GM12878 (cell line): ENCODE data around the gene RAE1. TPM values are rescaled to one million over a fixed set of nuclear protein-coding genes. Genes with fewer than 3 reads are reported as not detected.

Experiments used
- ATAC-seq: fragments of 200-7000 bp; cut with Tn5 transposase; 3 replicates; pipeline ENCODE4 v1.9.1; 2020; ENCODE audit warnings: mild to moderate bottlenecking, moderate library complexity
- BruUV-seq: library from RNA; stranded (reverse); fragments of 400-500 nt; replicated peaks from 2 replicates; lab custom pipeline; 2021; lab: Mats Ljungman, UMichigan
- CTCF ChIA-PET: fragments of 300-600 bp; sonication (Branson Sonifier 250); formaldehyde crosslinking; extraction: SDS; loops from one replicate; lab custom pipeline; 2021; ENCODE audit warnings: inconsistent platforms; lab: Yijun Ruan, JAX
- POLR2A ChIA-PET: fragments of 350-600 bp; formaldehyde crosslinking; extraction: SDS; loops from one replicate; lab custom pipeline; 2021; ENCODE audit warnings: inconsistent platforms; lab: Charles Lee
- RAD21 ChIA-PET: fragments of 300-600 bp; sonication (Branson Sonifier 250); formaldehyde crosslinking; loops from one replicate; lab custom pipeline; 2023; ENCODE audit warnings: antibody characterized with exemption; ENCODE audit not compliant: unreplicated experiment; lab: Charles Lee
- SMC1A ChIA-PET: fragments of 300-600 bp; sonication (Branson Sonifier 250); formaldehyde crosslinking; loops from one replicate; lab custom pipeline; 2023; ENCODE audit not compliant: unreplicated experiment, uncharacterized antibody; lab: Charles Lee
- DNase-seq: peaks from one replicate; pipeline ENCODE4 v3.0.0-alpha.2; 2011; ENCODE audit warnings: low read depth, low spot score
- FAIRE-seq: peaks from 3 replicates; lab custom pipeline; 2011; peaks lifted over from hg19 to GRCh38; lab: Jason Lieb, UNC
- H2AFZ ChIP-seq: 2 replicates; pipeline ENCODE4 v1.6.0; 2011; ENCODE audit warnings: low read depth, low read length, control low read depth; ENCODE audit not compliant: control insufficient read depth
- H3K27ac ChIP-seq: 2 replicates; pipeline ENCODE4 v1.5.1; 2011; ENCODE audit warnings: control low read depth; ENCODE audit not compliant: control insufficient read depth, insufficient read depth
- H3K27me3 ChIP-seq, 2 experiments: replicated peaks in 1 of 2; 2 replicates each; pipeline versions ENCODE4 v1.6.0 to v1.6.1; 2011; ENCODE audit warnings: low read length in 1 of 2; ENCODE audit not compliant: control insufficient read depth in 2 of 2, insufficient read depth in 2 of 2
- H3K36me3 ChIP-seq, 2 experiments: 2 replicates each; pipeline ENCODE4 v1.5.1; 2011; ENCODE audit warnings: low read length in 1 of 2; ENCODE audit not compliant: control insufficient read depth in 2 of 2, insufficient read depth in 2 of 2
- H3K4me1 ChIP-seq: 2 replicates; pipeline ENCODE4 v1.6.1; 2011; ENCODE audit warnings: mild to moderate bottlenecking, low read length, moderate library complexity, mixed read lengths; ENCODE audit not compliant: control insufficient read depth, insufficient read depth
- H3K4me2 ChIP-seq: 2 replicates; pipeline ENCODE4 v1.6.0; 2011; ENCODE audit warnings: control low read depth; ENCODE audit not compliant: control insufficient read depth, insufficient read depth
- H3K4me3 ChIP-seq: fragments of 200-600 bp; sonication (generic); 2 replicates; pipeline ENCODE4 v1.5.1; 2016
- H3K79me2 ChIP-seq: 2 replicates; pipeline ENCODE4 v1.6.0; 2011; ENCODE audit warnings: low read length; ENCODE audit not compliant: control insufficient read depth, insufficient read depth
- H3K9ac ChIP-seq: 2 replicates; pipeline ENCODE4 v1.8.0; 2011; ENCODE audit warnings: low read length, control low read depth, mixed read lengths; ENCODE audit not compliant: control insufficient read depth, insufficient read depth
- H3K9me3 ChIP-seq: replicated peaks from 3 replicates; pipeline ENCODE4 v1.5.1; 2011; ENCODE audit warnings: mild to moderate bottlenecking, low read length; ENCODE audit not compliant: control insufficient read depth, insufficient read depth
- H4K20me1 ChIP-seq: 2 replicates; pipeline ENCODE4 v1.6.0; 2011; ENCODE audit not compliant: control insufficient read depth, insufficient read depth
- CEBPB ChIP-seq, 2 experiments: fragments of 150-350 bp in 1 of 2; IDR thresholded peaks; 2 replicates each; pipeline ENCODE4 v1.6.1; 2012 to 2014; ENCODE audit warnings: low read depth in 2 of 2, low read length in 2 of 2, borderline replicate concordance in 1 of 2, inconsistent platforms in 1 of 2
- EZH2 ChIP-seq: IDR thresholded peaks from 2 replicates; pipeline ENCODE4 v1.6.1; 2012; ENCODE audit warnings: low read depth, mild to moderate bottlenecking, control low read depth, inconsistent platforms, low read length, borderline replicate concordance; ENCODE audit not compliant: control insufficient read depth
- POLR2A ChIP-seq: IDR thresholded peaks from 2 replicates; pipeline ENCODE4 v1.6.1; 2011; ENCODE audit warnings: low read depth, mild to moderate bottlenecking, low read length
- POU2F2 ChIP-seq: IDR thresholded peaks from 3 replicates; pipeline ENCODE4 v1.6.1; 2011; ENCODE audit warnings: low read depth, mild to moderate bottlenecking, low read length, borderline replicate concordance
- RBBP5 ChIP-seq: fragments of 200-600 bp; sonication (generic); conservative IDR thresholded peaks from 2 replicates; pipeline ENCODE4 v1.6.1; 2016
- ZNF207 ChIP-seq: fragments of 450-650 bp; IDR thresholded peaks from 2 replicates; pipeline ENCODE4 v1.6.1; 2014; ENCODE audit warnings: antibody characterized with exemption, mild to moderate bottlenecking, borderline replicate concordance
- WGBS: methylation state at CpG from one replicate; pipeline ENCODE4 v1.1.6; 2016; ENCODE audit warnings: low lambda C conversion rate; ENCODE audit not compliant: insufficient replicate concordance, insufficient coverage; ENCODE audit errors: missing lambda C conversion rate; 5-methylcytosine and 5-hydroxymethylcytosine counted together
- in situ Hi-C: fragments of 300-500 bp; cut with MboI; formaldehyde crosslinking; loops from 9 replicates; pipeline ENCODE4 v1.14.3; 2018; ENCODE audit warnings: mixed read lengths
- intact Hi-C: fragments of 100-400 bp; cut with micrococcal nuclease; formaldehyde crosslinking; loops from one replicate; pipeline ENCODE4 v1.14.2; 2022; ENCODE audit not compliant: unreplicated experiment
- polyA plus RNA-seq, 11 experiments: library from polyadenylated mRNA; depleted of rRNA in 4 of 11; unstranded in 6 of 11; stranded (reverse) in 5 of 11; fragments of >200 nt; fragmentation: Nextera tagmentation in 4 of 11; fragmentation: Illumina TruSeq in 1 of 11; extraction: Ambion mirVana in 4 of 11; extraction: Trizol in 1 of 11; gene quantifications; 1 replicate in 1 of 11; 2 replicates in 10 of 11; pipeline versions ENCODE4 v1.2.1 to v1.2.3, GENCODE V29; 2011 to 2016; ENCODE audit warnings: inconsistent platforms in 2 of 11, missing spikeins in 2 of 11, low read depth in 1 of 11
- total RNA-seq, 4 experiments: library from RNA; depleted of rRNA in 3 of 4; stranded (reverse); fragments of >200 nt in 3 of 4; fragmentation: Illumina TruSeq in 1 of 4; extraction: Trizol in 1 of 4; gene quantifications; 2 replicates each; pipeline versions ENCODE4 v1.2.1 to v1.2.3, GENCODE V29; 2013 to 2021
- TF ChIP-seq, protein P1 (sequence below): IDR thresholded peaks from 2 replicates; pipeline ENCODE4 v1.6.1; 2011; ENCODE audit warnings: borderline replicate concordance, low read depth, mild to moderate bottlenecking, moderate library complexity, low read length; ENCODE audit not compliant: insufficient read depth, poor library complexity, severe bottlenecking
- TF ChIP-seq, protein P2 (sequence below): fragments of 150-350 bp; IDR thresholded peaks from 2 replicates; pipeline ENCODE4 v1.6.1; 2016; ENCODE audit warnings: low read depth, low read length

Gene RAE1
- total and polyA plus RNA-seq, 10 of the 15 experiments (the other 5 are each of a cell fraction or from before 2014, with no cell fraction given): 28.7 to 107 (median 49.3) TPM

DNA sequence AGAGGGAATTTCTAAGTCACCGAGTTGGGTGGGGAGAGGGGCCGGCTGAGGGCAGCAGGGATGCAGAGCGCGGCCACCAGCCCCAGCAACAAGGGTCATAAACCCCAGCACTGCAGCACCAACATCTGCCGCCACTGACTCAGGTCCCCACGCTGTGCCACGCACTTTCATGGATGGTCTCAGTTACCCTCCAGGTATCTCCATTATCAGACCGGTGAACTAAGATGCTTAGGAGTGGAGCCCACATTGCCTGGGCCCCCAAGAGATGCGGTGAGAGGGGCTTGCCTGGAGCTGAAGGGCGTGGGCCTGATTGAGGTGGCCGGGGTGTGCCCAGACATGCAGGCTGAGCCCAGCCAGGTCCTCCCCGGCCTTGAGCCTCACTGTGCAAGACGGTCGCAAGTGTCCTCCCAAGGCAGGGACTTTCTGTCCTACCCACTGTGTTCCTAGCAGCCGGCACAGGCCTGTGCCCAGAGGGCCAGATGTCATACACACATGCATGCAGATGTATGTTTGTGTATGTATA, 59.4 kb downstream of the RAE1 start:
- H3K4me2 ChIP-seq: no peak overlapping the region
- no TSS peak for BruUV-seq
- no peak overlapping the region for H3K27ac ChIP-seq
- peaks cover 15 to 27% of the 10 kb centered on the region in 2 experiments for H3K36me3 ChIP-seq
- intact Hi-C loops: no loop called here
- no peak overlapping the region for H2AFZ ChIP-seq
- 0 out of 3 replicates have a peak, but pooled peaks have one; percentile 4 for ATAC-seq
- H4K20me1 ChIP-seq: peaks cover 2% of the 10 kb centered on the region
- ChIA-PET POLR2A (no interaction called here), SMC1A (interaction anchor here (3.3 kb wide), 1 partner anchor 63 kb away, joined by 8 read pairs; no protein-coding TSS in a partner anchor), CTCF (no interaction called here), RAD21 (interaction anchor here (1.2 kb wide), 1 partner anchor 59 kb away, joined by 3 read pairs; no protein-coding TSS in a partner anchor)
- no peaks in the 10 kb centered on the region for H3K4me1 ChIP-seq
- no peak overlapping the region for H3K4me3 ChIP-seq
- H3K9me3 ChIP-seq: no peaks in the 10 kb centered on the region
- in situ Hi-C loops: no loop called here
- TF ChIP-seq POLR2A (peak; percentile 30; the same call in 1 of the 2 replicates), ZNF207 (no peak)
- TF ChIP-seq, protein P1, sequence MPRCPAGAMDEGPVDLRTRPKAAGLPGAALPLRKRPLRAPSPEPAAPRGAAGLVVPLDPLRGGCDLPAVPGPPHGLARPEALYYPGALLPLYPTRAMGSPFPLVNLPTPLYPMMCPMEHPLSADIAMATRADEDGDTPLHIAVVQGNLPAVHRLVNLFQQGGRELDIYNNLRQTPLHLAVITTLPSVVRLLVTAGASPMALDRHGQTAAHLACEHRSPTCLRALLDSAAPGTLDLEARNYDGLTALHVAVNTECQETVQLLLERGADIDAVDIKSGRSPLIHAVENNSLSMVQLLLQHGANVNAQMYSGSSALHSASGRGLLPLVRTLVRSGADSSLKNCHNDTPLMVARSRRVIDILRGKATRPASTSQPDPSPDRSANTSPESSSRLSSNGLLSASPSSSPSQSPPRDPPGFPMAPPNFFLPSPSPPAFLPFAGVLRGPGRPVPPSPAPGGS: peak; percentile 1
- no peaks in the 10 kb centered on the region for H3K79me2 ChIP-seq
- no peak for DNase-seq
- H3K27me3 ChIP-seq: no peaks in the 10 kb centered on the region
- no peak for FAIRE-seq
- WGBS: 83% methylated on average over 15 of the region's 15 CpGs
- no peak overlapping the region for H3K9ac ChIP-seq

DNA sequence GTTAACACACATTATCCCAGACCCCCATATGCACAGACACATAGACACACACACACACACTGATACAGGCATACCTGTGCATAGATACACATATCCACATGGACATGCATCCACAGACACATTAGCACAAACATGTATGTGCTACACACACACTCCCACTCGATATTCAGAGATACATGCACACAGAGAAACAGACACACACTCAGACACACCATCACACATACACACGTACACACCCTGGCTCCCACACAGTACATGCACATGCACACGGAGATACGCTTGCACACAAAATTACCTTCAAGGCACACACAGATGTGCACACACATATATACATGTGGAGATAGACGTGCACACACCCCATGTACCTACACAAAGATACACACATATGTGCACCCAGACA, 59.9 kb downstream of the RAE1 start:
- 87% methylated on average over 5 of the region's 5 CpGs for WGBS
- in situ Hi-C loops (no loop called here), intact Hi-C loops (no loop called here)
- Histone ChIP-seq H3K4me3 (no peak overlapping the region), H4K20me1 (peaks cover 2% of the 10 kb centered on the region; the same call in 1 of the 2 replicates), H2AFZ (no peak overlapping the region), H3K27me3 (no peaks in the 10 kb centered on the region), H3K4me2 (no peak overlapping the region), H3K4me1 (no peaks in the 10 kb centered on the region), H3K36me3 (peaks cover 11 to 23% of the 10 kb centered on the region in 2 experiments; a peak in 3 of 4 replicates), H3K9me3 (no peaks in the 10 kb centered on the region), H3K27ac (no peak overlapping the region), H3K9ac (no peak overlapping the region), H3K79me2 (no peaks in the 10 kb centered on the region)
- FAIRE-seq (no peak), ATAC-seq (no peak), DNase-seq (no peak)
- no TSS peak for BruUV-seq
- RAD21 ChIA-PET: no interaction called here
- SMC1A ChIA-PET: interaction anchor here (3.3 kb wide), 1 partner anchor 62 kb away, joined by 8 read pairs; no protein-coding TSS in a partner anchor
- POLR2A ChIA-PET: interaction anchor here (1.0 kb wide), 1 partner anchor 83 kb away, joined by 3 read pairs; no protein-coding TSS in a partner anchor
- CTCF ChIA-PET: interaction anchor here (1.3 kb wide), 1 partner anchor 19 kb away, joined by 3 read pairs; no protein-coding TSS in a partner anchor
- no peak for TF ChIP-seq POU2F2
- TF ChIP-seq, protein P2, sequence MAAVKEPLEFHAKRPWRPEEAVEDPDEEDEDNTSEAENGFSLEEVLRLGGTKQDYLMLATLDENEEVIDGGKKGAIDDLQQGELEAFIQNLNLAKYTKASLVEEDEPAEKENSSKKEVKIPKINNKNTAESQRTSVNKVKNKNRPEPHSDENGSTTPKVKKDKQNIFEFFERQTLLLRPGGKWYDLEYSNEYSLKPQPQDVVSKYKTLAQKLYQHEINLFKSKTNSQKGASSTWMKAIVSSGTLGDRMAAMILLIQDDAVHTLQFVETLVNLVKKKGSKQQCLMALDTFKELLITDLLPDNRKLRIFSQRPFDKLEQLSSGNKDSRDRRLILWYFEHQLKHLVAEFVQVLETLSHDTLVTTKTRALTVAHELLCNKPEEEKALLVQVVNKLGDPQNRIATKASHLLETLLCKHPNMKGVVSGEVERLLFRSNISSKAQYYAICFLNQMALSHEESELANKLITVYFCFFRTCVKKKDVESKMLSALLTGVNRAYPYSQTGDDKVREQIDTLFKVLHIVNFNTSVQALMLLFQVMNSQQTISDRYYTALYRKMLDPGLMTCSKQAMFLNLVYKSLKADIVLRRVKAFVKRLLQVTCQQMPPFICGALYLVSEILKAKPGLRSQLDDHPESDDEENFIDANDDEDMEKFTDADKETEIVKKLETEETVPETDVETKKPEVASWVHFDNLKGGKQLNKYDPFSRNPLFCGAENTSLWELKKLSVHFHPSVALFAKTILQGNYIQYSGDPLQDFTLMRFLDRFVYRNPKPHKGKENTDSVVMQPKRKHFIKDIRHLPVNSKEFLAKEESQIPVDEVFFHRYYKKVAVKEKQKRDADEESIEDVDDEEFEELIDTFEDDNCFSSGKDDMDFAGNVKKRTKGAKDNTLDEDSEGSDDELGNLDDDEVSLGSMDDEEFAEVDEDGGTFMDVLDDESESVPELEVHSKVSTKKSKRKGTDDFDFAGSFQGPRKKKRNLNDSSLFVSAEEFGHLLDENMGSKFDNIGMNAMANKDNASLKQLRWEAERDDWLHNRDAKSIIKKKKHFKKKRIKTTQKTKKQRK: no peak
- TF ChIP-seq, protein P1: peak; percentile 3
- TF ChIP-seq EZH2: no peak
- TF ChIP-seq CEBPB (IDR thresholded peaks at IDR 0.05; ENCODE audit: borderline replicate concordance in 1 of 2, low read depth in 2 of 2, low read length in 2 of 2): no peak
- no peak for TF ChIP-seq RBBP5
